Measurements from ENCODE around the gene ATP5ME. TPM values are rescaled to one million over a fixed set of nuclear protein-coding genes. Genes with fewer than 3 reads are reported as not detected.

ATP5ME gene
- total and polyA plus RNA-seq, 2 of the 13 experiments (the other 11 are each of a cell fraction or from before 2014, with no cell fraction given) = 305 to 753 TPM

DNA sequence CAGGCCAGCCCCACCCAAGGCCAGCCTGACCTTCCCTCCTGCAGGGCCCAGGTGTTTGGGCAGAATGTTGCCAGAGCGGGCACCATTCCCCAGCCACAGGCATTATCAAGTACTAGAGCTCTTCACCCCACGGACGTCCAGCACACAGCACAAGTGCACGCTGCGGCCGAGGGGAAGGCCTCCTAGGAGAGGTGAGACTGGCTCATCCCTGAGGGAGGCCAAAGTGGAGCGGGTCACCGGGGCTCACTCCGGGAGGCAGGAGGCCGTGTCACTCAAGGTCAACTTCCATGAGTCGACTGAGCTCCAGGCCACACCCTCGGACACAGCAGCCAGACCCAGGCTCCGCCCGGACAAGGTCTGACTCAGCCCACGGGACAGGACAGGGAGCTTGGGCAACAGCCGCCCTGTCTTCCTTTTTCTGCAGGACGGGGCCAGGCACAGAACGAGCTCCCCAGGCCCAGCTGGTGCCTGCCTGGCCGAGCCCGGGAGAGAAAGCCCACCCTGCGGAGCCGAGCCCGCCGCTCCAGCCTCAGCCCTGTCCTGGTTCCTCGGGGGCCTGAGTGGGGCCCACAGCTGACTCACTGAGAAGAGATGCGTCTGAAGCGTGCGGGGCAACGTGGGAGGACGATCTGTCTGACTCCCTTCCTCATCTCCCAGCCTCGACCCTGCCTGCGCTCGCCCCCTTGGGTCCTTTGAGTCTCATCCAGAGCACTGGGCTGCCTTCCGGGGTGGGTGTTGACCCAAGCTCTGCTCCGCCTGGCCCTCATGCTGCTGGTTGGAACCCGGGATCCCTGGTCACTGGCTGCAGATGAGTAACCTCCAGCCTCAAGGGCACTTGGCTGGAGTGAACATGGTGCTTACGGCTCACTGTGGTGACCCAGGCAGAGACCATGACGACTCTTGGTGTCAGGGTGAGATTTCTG lies 13.2 kb upstream of the ATP5ME start (continued):
- TF ChIP-seq, protein P1, sequence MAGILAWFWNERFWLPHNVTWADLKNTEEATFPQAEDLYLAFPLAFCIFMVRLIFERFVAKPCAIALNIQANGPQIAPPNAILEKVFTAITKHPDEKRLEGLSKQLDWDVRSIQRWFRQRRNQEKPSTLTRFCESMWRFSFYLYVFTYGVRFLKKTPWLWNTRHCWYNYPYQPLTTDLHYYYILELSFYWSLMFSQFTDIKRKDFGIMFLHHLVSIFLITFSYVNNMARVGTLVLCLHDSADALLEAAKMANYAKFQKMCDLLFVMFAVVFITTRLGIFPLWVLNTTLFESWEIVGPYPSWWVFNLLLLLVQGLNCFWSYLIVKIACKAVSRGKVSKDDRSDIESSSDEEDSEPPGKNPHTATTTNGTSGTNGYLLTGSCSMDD (CRISPR knock-in tag; IDR thresholded peaks at IDR 0.05) = no peak
- peak; percentile 62; the same call in 1 of the 2 replicates for TF ChIP-seq ZFY (CRISPR knock-in tag; IDR thresholded peaks at IDR 0.05)
- no peak for TF ChIP-seq SCMH1 (CRISPR knock-in tag; IDR thresholded peaks at IDR 0.05; ENCODE audit: borderline replicate concordance)
- TF ChIP-seq NPAS2 (CRISPR knock-in tag; IDR thresholded peaks at IDR 0.05; ENCODE audit: borderline replicate concordance) = no peak
- 0 out of 2 replicates have a peak, but pooled peaks have one; percentile 70 for TF ChIP-seq MXD4 (CRISPR knock-in tag; IDR thresholded peaks at IDR 0.05)
- no peak for TF ChIP-seq ZNF432 (CRISPR knock-in tag; IDR thresholded peaks at IDR 0.05; ENCODE audit: borderline replicate concordance)
- TF ChIP-seq, protein P2, sequence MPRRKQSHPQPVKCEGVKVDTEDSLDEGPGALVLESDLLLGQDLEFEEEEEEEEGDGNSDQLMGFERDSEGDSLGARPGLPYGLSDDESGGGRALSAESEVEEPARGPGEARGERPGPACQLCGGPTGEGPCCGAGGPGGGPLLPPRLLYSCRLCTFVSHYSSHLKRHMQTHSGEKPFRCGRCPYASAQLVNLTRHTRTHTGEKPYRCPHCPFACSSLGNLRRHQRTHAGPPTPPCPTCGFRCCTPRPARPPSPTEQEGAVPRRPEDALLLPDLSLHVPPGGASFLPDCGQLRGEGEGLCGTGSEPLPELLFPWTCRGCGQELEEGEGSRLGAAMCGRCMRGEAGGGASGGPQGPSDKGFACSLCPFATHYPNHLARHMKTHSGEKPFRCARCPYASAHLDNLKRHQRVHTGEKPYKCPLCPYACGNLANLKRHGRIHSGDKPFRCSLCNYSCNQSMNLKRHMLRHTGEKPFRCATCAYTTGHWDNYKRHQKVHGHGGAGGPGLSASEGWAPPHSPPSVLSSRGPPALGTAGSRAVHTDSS (CRISPR knock-in tag; conservative IDR thresholded peaks at IDR 0.05) = no peak
- TF ChIP-seq ZNF264 (CRISPR knock-in tag; IDR thresholded peaks at IDR 0.05) = 0 out of 2 replicates have a peak, but pooled peaks have one; percentile 17
- no peak for TF ChIP-seq ZNF543 (CRISPR knock-in tag; IDR thresholded peaks at IDR 0.05)
- TF ChIP-seq, protein P3, sequence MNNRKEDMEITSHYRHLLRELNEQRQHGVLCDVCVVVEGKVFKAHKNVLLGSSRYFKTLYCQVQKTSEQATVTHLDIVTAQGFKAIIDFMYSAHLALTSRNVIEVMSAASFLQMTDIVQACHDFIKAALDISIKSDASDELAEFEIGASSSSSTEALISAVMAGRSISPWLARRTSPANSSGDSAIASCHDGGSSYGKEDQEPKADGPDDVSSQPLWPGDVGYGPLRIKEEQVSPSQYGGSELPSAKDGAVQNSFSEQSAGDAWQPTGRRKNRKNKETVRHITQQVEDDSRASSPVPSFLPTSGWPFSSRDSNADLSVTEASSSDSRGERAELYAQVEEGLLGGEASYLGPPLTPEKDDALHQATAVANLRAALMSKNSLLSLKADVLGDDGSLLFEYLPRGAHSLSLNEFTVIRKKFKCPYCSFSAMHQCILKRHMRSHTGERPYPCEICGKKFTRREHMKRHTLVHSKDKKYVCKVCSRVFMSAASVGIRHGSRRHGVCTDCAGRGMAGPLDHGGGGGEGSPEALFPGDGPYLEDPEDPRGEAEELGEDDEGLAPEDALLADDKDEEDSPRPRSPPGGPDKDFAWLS (CRISPR knock-in tag; IDR thresholded peaks at IDR 0.05; ENCODE audit: borderline replicate concordance) = 0 out of 2 replicates have a peak, but pooled peaks have one; percentile 24
- no peak for TF ChIP-seq SMARCE1 (IDR thresholded peaks at IDR 0.05; ENCODE audit: borderline replicate concordance)
- TF ChIP-seq, protein P4, sequence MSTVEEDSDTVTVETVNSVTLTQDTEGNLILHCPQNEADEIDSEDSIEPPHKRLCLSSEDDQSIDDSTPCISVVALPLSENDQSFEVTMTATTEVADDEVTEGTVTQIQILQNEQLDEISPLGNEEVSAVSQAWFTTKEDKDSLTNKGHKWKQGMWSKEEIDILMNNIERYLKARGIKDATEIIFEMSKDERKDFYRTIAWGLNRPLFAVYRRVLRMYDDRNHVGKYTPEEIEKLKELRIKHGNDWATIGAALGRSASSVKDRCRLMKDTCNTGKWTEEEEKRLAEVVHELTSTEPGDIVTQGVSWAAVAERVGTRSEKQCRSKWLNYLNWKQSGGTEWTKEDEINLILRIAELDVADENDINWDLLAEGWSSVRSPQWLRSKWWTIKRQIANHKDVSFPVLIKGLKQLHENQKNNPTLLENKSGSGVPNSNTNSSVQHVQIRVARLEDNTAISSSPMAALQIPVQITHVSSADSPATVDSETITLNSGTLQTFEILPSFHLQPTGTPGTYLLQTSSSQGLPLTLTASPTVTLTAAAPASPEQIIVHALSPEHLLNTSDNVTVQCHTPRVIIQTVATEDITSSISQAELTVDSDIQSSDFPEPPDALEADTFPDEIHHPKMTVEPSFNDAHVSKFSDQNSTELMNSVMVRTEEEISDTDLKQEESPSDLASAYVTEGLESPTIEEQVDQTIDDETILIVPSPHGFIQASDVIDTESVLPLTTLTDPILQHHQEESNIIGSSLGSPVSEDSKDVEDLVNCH (CRISPR knock-in tag; IDR thresholded peaks at IDR 0.05) = 0 out of 2 replicates have a peak, but pooled peaks have one; percentile 31
- TF ChIP-seq MTF1 (CRISPR knock-in tag; IDR thresholded peaks at IDR 0.05) = no peak
- TF ChIP-seq DMAP1 (CRISPR knock-in tag; IDR thresholded peaks at IDR 0.05) = no peak
- TF ChIP-seq PLRG1 (conservative IDR thresholded peaks at IDR 0.05) = no peak
- TF ChIP-seq, protein P5, sequence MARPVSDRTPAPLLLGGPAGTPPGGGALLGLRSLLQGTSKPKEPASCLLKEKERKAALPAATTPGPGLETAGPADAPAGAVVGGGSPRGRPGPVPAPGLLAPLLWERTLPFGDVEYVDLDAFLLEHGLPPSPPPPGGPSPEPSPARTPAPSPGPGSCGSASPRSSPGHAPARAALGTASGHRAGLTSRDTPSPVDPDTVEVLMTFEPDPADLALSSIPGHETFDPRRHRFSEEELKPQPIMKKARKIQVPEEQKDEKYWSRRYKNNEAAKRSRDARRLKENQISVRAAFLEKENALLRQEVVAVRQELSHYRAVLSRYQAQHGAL (CRISPR knock-in tag; IDR thresholded peaks at IDR 0.05; ENCODE audit: not compliant biosample characterization) = no peak
- no peak for TF ChIP-seq ZFP36L2 (CRISPR knock-in tag; IDR thresholded peaks at IDR 0.05)
- TF ChIP-seq ZNF660 (CRISPR knock-in tag; IDR thresholded peaks at IDR 0.05; ENCODE audit: borderline replicate concordance, low read depth) = no peak
- no peak for TF ChIP-seq SP2 (CRISPR knock-in tag; IDR thresholded peaks at IDR 0.05)
- no peak for TF ChIP-seq NFE2L1 (CRISPR knock-in tag; IDR thresholded peaks at IDR 0.05; ENCODE audit: borderline replicate concordance)
- no peak for TF ChIP-seq ZEB1 (IDR thresholded peaks at IDR 0.05; ENCODE audit: insufficient replicate concordance, low read depth)
- TF ChIP-seq KDM5A (IDR thresholded peaks at IDR 0.05; ENCODE audit: borderline replicate concordance, low read length) = no peak

All from HepG2 (cell line).